ENCODE results near the gene SENP8.

Gene SENP8

GRCh38 chr15:72178976-72179585, 60.9 kb downstream of the SENP8 start:
- no peak for DNase-seq

- DNase-seq: no peak
Measured at GRCh38 chr15:72179950-72180581, 61.9 kb downstream of the SENP8 start.

GRCh38 chr15:72180761-72181324, 62.6 kb downstream of the SENP8 start:
- no peak for DNase-seq

- DNase-seq: no peak
Measured at GRCh38 chr15:72182244-72182643, 64.0 kb downstream of the SENP8 start.

- no peak for DNase-seq
Measured at GRCh38 chr15:72182673-72183072, 64.5 kb downstream of the SENP8 start.

- no peak for DNase-seq
Measured at GRCh38 chr15:72183781-72184164, 65.6 kb downstream of the SENP8 start.

GRCh38 chr15:72184165-72184811, 66.1 kb downstream of the SENP8 start:
- no peak for DNase-seq

- DNase-seq: no peak
Measured at GRCh38 chr15:72189250-72189902, 71.2 kb downstream of the SENP8 start.

GRCh38 chr15:72192416-72192815, 74.2 kb downstream of the SENP8 start:
- no peak for DNase-seq

Data from NCI-H2171 treated with DMSO at 0.1 percent for 48 hours (cell line).